ENCODE measurements around the gene TMEM30B.

TMEM30B gene

DNA sequence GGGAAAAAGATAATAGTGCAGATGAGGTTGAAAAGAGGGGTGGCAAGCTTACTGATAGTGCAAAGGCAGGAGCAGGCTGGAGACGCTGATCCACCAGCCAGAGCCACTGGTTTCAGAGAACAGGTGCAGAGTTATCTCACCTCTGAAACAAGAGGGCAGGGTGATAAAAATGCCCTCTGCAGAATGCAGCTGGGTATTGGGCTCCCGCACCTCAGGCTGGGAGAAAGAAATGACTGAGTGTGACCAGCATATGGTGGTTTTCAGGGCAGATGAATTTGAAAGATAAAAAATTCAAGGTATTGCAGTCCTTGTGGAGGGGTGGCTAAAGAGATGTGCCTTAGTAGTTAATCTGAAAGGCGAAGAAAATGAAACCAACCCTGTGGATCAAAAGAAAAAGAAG is 2.9 kb upstream of the TMEM30B start:
- Histone ChIP-seq H3K4me3 (ENCODE audit: low read depth, low read length) (no peak overlapping the region), H3K4me1 (no peaks in the 10 kb centered on the region), H3K27me3 (peaks cover 18% of the 10 kb centered on the region), H3K36me3 (no peaks in the 10 kb centered on the region), H3K9me3 (no peaks in the 10 kb centered on the region)
- no peak for DNase-seq
- TF ChIP-seq CTCF (IDR thresholded peaks at IDR 0.05; ENCODE audit: low read depth, low read length), result no peak

- H3K4me3 ChIP-seq (ENCODE audit: low read depth, low read length), result no peak overlapping the region
- no peak for TF ChIP-seq CTCF (IDR thresholded peaks at IDR 0.05; ENCODE audit: low read depth, low read length)
- peaks cover 29% of the 10 kb centered on the region for H3K27me3 ChIP-seq
- H3K9me3 ChIP-seq, result no peaks in the 10 kb centered on the region
- DNase-seq, result no peak
- no peaks in the 10 kb centered on the region for H3K36me3 ChIP-seq
- no peaks in the 10 kb centered on the region for H3K4me1 ChIP-seq
These were observed 1.6 kb upstream of the TMEM30B start for GRCh38 chr14:61282746-61283145.

DNA sequence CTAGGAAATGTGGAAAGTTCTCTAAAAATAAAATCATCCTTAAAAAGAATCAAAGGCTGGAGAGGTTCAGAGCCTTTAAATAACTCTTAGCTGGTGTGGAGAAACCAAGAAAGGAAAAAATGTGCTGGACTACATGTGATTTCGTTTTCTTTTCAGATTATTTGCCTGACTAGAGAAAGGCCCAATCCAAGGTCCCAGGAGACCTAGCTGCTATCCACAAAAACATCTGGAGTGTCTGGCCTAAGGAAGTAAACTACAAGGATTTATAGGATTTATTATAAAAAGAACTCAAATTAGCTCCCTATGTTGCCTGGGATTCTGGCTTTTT is 774 bp upstream of the TMEM30B start:
- DNase-seq, result no peak
- Histone ChIP-seq H3K4me1 (no peaks in the 10 kb centered on the region), H3K36me3 (no peaks in the 10 kb centered on the region), H3K27me3 (peaks cover 35% of the 10 kb centered on the region), H3K4me3 (ENCODE audit: low read depth, low read length) (no peak overlapping the region), H3K9me3 (no peaks in the 10 kb centered on the region)
- TF ChIP-seq CTCF (IDR thresholded peaks at IDR 0.05; ENCODE audit: low read depth, low read length), result no peak

DNA sequence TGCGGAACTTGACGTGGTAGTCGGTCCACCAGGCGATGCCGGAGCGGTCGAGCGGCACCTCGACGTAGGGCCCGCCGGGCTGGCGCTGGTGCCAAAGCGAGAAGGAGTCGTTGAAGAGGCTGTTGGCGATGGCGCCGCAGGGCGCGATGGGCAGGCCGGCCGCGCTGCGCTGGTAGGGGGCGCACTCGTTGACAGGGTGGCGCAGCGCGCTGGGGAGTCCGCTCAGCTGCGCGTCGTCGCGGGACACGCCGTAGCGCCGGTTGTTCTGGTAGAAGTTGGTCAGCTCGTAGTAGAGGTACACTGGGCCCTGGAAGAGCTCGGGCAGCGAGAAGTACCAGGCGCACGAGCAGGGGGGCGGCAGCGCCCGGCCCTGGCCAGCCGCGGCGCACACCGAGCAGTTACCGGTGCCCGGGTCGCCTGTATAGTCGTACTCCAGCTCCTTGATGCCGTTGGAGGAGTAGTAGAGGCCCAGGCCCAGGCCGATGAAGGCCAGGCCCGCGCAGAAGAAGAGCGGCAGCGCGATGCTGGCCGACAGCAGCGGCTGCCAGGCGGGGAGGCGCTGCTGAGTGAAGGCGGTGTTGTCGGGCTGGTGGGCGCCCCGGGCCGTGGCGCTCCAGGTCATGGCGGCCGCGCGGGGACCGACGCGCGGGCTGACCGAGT is 482 bp downstream of the TMEM30B start:
- TF ChIP-seq CTCF (IDR thresholded peaks at IDR 0.05; ENCODE audit: low read depth, low read length), result no peak
- peaks cover 36% of the 10 kb centered on the region for H3K27me3 ChIP-seq
- H3K36me3 ChIP-seq, result no peaks in the 10 kb centered on the region
- H3K4me3 ChIP-seq (ENCODE audit: low read depth, low read length), result no peak overlapping the region
- peak; percentile 15 for DNase-seq
- no peaks in the 10 kb centered on the region for H3K4me1 ChIP-seq
- H3K9me3 ChIP-seq, result no peaks in the 10 kb centered on the region

DNA sequence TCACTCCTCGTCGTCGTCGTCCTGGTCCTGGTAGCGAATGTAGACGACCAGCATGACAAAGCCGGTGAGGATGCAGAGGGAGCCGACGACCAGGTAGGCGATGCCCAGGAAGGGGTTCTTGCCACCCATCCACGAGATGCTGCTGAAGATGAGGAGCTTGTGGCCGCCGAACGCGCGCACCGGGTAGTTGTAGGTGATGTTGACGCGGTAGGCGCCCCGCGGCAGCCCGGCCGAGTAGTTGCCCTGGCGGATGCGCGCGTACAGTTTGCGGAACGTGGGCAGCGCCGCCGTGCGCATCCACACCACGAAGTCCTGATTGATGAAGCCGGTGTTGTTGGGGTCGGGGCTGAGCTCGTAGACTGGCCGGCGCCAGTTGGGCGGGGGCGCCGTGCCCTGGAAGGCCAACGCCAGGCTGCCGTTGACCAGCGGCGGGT is 1.0 kb downstream of the TMEM30B start:
- H3K9me3 ChIP-seq, result no peaks in the 10 kb centered on the region
- no peak for DNase-seq
- peaks cover 42% of the 10 kb centered on the region for H3K27me3 ChIP-seq
- no peak overlapping the region for H3K4me3 ChIP-seq (ENCODE audit: low read depth, low read length)
- H3K36me3 ChIP-seq, result no peaks in the 10 kb centered on the region
- no peaks in the 10 kb centered on the region for H3K4me1 ChIP-seq
- no peak for TF ChIP-seq CTCF (IDR thresholded peaks at IDR 0.05; ENCODE audit: low read depth, low read length)

- Histone ChIP-seq H3K4me1 (no peaks in the 10 kb centered on the region), H3K9me3 (no peaks in the 10 kb centered on the region), H3K4me3 (ENCODE audit: low read depth, low read length) (no peak overlapping the region), H3K36me3 (no peaks in the 10 kb centered on the region), H3K27me3 (peaks cover 41% of the 10 kb centered on the region)
- no peak for TF ChIP-seq CTCF (IDR thresholded peaks at IDR 0.05; ENCODE audit: low read depth, low read length)
- DNase-seq, result no peak
These were observed 2.1 kb downstream of the TMEM30B start for GRCh38 chr14:61279082-61279481.

Measured in BE2C (cell line).